ENCODE measurements around the gene CFAP77. TPM values are rescaled to one million over a fixed set of nuclear protein-coding genes. Genes with fewer than 3 reads are reported as not detected.

The CFAP77 gene
- total RNA-seq, 1 donor from 2014 or later, result 0.36 TPM

- H3K9me3 ChIP-seq (ENCODE audit: insufficient read depth, low read depth, low read length), result no peaks in the 10 kb centered on the region
- H3K27ac ChIP-seq (ENCODE audit: low read depth, low read length), result no peak overlapping the region
- DNase-seq (ENCODE audit: low read depth), result no peak
- H4K20me1 ChIP-seq (ENCODE audit: insufficient read depth, low read length), result no peaks in the 10 kb centered on the region
- H2AFZ ChIP-seq (ENCODE audit: low read depth, low read length), result no peak overlapping the region
- H3K9ac ChIP-seq (ENCODE audit: low read length), result no peak overlapping the region
- H3K36me3 Mint-ChIP-seq (ENCODE audit: low read depth, unreplicated experiment), result no peaks in the 10 kb centered on the region
- no peak for TF ChIP-seq EZH2 (IDR thresholded peaks at IDR 0.05; ENCODE audit: insufficient read depth, low read length)
- no peak for TF ChIP-seq CTCF (IDR thresholded peaks at IDR 0.05; ENCODE audit: insufficient read depth, low read depth, low read length)
- FAIRE-seq, result no peak
- H3K79me2 ChIP-seq (ENCODE audit: insufficient read depth, low read length), result no peaks in the 10 kb centered on the region
- H3K27me3 Mint-ChIP-seq (ENCODE audit: low read depth, unreplicated experiment), result peaks cover 53% of the 10 kb centered on the region
- peaks cover 31% of the 10 kb centered on the region for H3K27me3 ChIP-seq (ENCODE audit: insufficient read depth, low read length)
- H3K36me3 ChIP-seq (ENCODE audit: insufficient read depth, low read length), result no peaks in the 10 kb centered on the region
- no peak overlapping the region for H3K4me3 ChIP-seq (ENCODE audit: insufficient read depth, low read depth, low read length)
- no peak overlapping the region for H3K4me2 ChIP-seq (ENCODE audit: low read length)
- no peaks in the 10 kb centered on the region for H3K4me1 ChIP-seq (ENCODE audit: insufficient read depth, low read length)
- no peak overlapping the region for H3K27ac Mint-ChIP-seq (ENCODE audit: unreplicated experiment)
- no peaks in the 10 kb centered on the region for H3K9me3 Mint-ChIP-seq (ENCODE audit: unreplicated experiment)
- no peak overlapping the region for H3K4me3 Mint-ChIP-seq (ENCODE audit: unreplicated experiment)
- H3K4me1 Mint-ChIP-seq (ENCODE audit: low read depth, unreplicated experiment), result no peaks in the 10 kb centered on the region
Measured at GRCh38 chr9:132509928-132510874, 100.2 kb downstream of the CFAP77 start.

GRCh38 chr9:132511191-132511999, 101.4 kb downstream of the CFAP77 start:
- H3K4me3 ChIP-seq (ENCODE audit: insufficient read depth, low read depth, low read length), result no peak overlapping the region
- H3K27ac ChIP-seq (ENCODE audit: low read depth, low read length), result no peak overlapping the region
- DNase-seq (ENCODE audit: low read depth) (no peak), FAIRE-seq (no peak)
- H3K9me3 Mint-ChIP-seq (ENCODE audit: unreplicated experiment), result no peaks in the 10 kb centered on the region
- H2AFZ ChIP-seq (ENCODE audit: low read depth, low read length), result no peak overlapping the region
- TF ChIP-seq CTCF (IDR thresholded peaks at IDR 0.05; ENCODE audit: insufficient read depth, low read depth, low read length) (no peak), EZH2 (IDR thresholded peaks at IDR 0.05; ENCODE audit: insufficient read depth, low read length) (no peak)
- no peak overlapping the region for H3K4me2 ChIP-seq (ENCODE audit: low read length)
- H3K27me3 ChIP-seq (ENCODE audit: insufficient read depth, low read length), result peaks cover 21% of the 10 kb centered on the region
- no peaks in the 10 kb centered on the region for H3K36me3 Mint-ChIP-seq (ENCODE audit: low read depth, unreplicated experiment)
- H3K4me3 Mint-ChIP-seq (ENCODE audit: unreplicated experiment), result no peak overlapping the region
- H3K36me3 ChIP-seq (ENCODE audit: insufficient read depth, low read length), result no peaks in the 10 kb centered on the region
- no peaks in the 10 kb centered on the region for H3K9me3 ChIP-seq (ENCODE audit: insufficient read depth, low read depth, low read length)
- peaks cover 52% of the 10 kb centered on the region for H3K27me3 Mint-ChIP-seq (ENCODE audit: low read depth, unreplicated experiment)
- H3K79me2 ChIP-seq (ENCODE audit: insufficient read depth, low read length), result no peaks in the 10 kb centered on the region
- no peak overlapping the region for H3K27ac Mint-ChIP-seq (ENCODE audit: unreplicated experiment)
- H4K20me1 ChIP-seq (ENCODE audit: insufficient read depth, low read length), result no peaks in the 10 kb centered on the region
- no peak overlapping the region for H3K9ac ChIP-seq (ENCODE audit: low read length)
- H3K4me1 ChIP-seq (ENCODE audit: insufficient read depth, low read length), result no peaks in the 10 kb centered on the region
- no peaks in the 10 kb centered on the region for H3K4me1 Mint-ChIP-seq (ENCODE audit: low read depth, unreplicated experiment)
